SU-DHL-6 (cell line): ENCODE measurements around the gene TAF10.

ENCODE experiments used
- H2AFZ ChIP-seq: fragments of 200-600 bp; sonication (generic); 2 replicates; pipeline ENCODE4 v1.6.1; 2014; ENCODE audit warnings: low read depth, mild to moderate bottlenecking, moderate library complexity, mixed read lengths, antibody characterized with exemption, low read length; ENCODE audit not compliant: severe bottlenecking
- H3F3A ChIP-seq: fragments of 200-600 bp; shearing (Covaris generic); 2 replicates; pipeline ENCODE4 v1.6.0; 2016; ENCODE audit warnings: antibody characterized with exemption, mild to moderate bottlenecking; ENCODE audit not compliant: insufficient read depth
- H3K27ac ChIP-seq: fragments of 200-600 bp; sonication (generic); 2 replicates; pipeline ENCODE4 v1.5.1; 2016; ENCODE audit warnings: low read depth, mild to moderate bottlenecking, low read length, moderate library complexity, mixed read lengths
- H3K27me3 ChIP-seq: fragments of 200-600 bp; sonication (generic), shearing (Covaris generic); 2 replicates; pipeline ENCODE4 v1.6.0; 2014; ENCODE audit warnings: mild to moderate bottlenecking, low read length
- H3K36me3 ChIP-seq: fragments of 200-600 bp; sonication (generic); 2 replicates; pipeline ENCODE4 v1.6.1; 2014; ENCODE audit warnings: mild to moderate bottlenecking, low read length, mixed read lengths
- H3K4me2 ChIP-seq: fragments of 300-600, 200-600 bp; shearing (Covaris generic), sonication (generic); 2 replicates; pipeline ENCODE4 v1.6.0; 2014; ENCODE audit warnings: low read length, low read depth, mild to moderate bottlenecking; ENCODE audit not compliant: poor library complexity, severe bottlenecking
- H3K4me3 ChIP-seq: fragments of 200-600 bp; sonication (generic); 2 replicates; pipeline ENCODE4 v1.5.1; 2014; ENCODE audit warnings: antibody characterized with exemption, low read length, mild to moderate bottlenecking, mixed read lengths; ENCODE audit not compliant: insufficient read depth, poor library complexity, severe bottlenecking
- H3K79me2 ChIP-seq: fragments of 200-600 bp; sonication (generic); 2 replicates; pipeline ENCODE4 v1.6.1; 2014; ENCODE audit warnings: mild to moderate bottlenecking, low read length, moderate library complexity; ENCODE audit not compliant: insufficient read depth
- H3K9ac ChIP-seq: fragments of 200-600 bp; sonication (generic); 2 replicates; pipeline ENCODE4 v1.7.0; 2014; ENCODE audit warnings: mild to moderate bottlenecking, low read length
- H3K9me2 ChIP-seq: fragments of 200-600 bp; sonication (generic); replicated peaks from 2 replicates; pipeline ENCODE4 v1.6.1; 2014; ENCODE audit warnings: low read length; ENCODE audit not compliant: insufficient read depth
- H3K9me3 ChIP-seq: fragments of 200-600 bp; sonication (generic); 2 replicates; pipeline ENCODE4 v1.6.1; 2014; ENCODE audit warnings: low read length, mixed read lengths; ENCODE audit not compliant: insufficient read depth
- H4K20me1 ChIP-seq: fragments of 200-600 bp; sonication (generic); 2 replicates; pipeline ENCODE4 v1.6.1; 2014; ENCODE audit warnings: low read depth, mild to moderate bottlenecking, antibody characterized with exemption, low read length, moderate library complexity, mixed read lengths
- EZH2phosphoT487 ChIP-seq: fragments of 200-600 bp; sonication (generic), shearing (Covaris generic); conservative IDR thresholded peaks from 2 replicates; pipeline ENCODE4 v1.6.1; 2018; ENCODE audit warnings: mild to moderate bottlenecking, antibody characterized with exemption, low read length, moderate library complexity, mixed read lengths
- TF ChIP-seq, protein P1 (sequence below): fragments of 200-600 bp; sonication (generic); IDR thresholded peaks from one replicate; pipeline ENCODE4 v1.5.1; 2017; ENCODE audit warnings: antibody characterized with exemption, mild to moderate bottlenecking, low read length, moderate library complexity; ENCODE audit not compliant: insufficient read depth, poor library complexity, severe bottlenecking

Gene TAF10

DNA sequence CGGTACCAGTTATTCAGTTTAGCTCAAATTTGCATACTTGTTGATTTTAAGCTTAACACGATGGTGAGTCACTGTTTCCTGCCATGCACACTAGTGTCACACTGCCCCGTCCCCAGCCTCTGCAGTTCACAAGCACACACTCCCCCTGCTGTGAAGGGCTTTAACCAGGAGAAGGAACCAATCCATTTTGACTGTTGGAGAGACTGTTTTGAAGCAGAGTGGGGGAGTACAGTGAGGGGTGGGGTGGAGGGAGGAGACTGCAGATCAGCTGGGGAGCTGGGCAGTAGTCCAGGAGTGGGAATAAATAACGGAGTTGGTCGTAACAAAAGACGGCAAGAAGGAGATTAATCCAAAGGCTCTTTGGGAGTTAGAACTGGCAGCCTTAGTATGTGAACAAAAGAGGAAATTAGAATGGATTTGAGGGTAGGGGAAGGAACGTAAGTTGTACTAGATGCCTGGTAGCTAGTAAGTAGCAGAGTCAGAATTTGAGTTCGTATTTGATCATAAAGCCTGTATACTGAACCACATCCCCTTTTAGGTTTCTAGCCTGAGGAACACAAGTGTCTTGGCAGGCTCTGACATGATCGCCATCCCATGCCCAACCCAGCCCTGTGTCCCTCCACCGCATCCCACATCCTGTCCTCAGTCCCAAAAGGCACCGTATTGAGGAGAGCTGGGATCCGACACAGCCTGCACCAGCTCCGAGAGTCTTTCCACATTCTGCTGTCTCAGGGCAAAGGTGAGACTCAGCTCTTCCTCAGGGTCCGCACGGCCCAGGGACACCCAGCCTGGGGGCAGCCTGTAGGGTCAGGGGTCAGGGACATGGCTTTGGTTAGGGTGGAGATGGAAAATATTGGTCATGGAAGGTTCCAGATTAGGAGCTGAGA, 6.3 kb upstream of the TAF10 start:
- peaks cover 3% of the 10 kb centered on the region for H3F3A ChIP-seq
- peak overlapping the region; percentile 74 for H3K9ac ChIP-seq
- H3K4me3 ChIP-seq, result peak overlapping the region; percentile 77
- peak overlapping the region; percentile 65 for H2AFZ ChIP-seq
- H3K79me2 ChIP-seq, result peaks cover 9% of the 10 kb centered on the region; the same call in 1 of the 2 replicates
- no peaks in the 10 kb centered on the region for H3K27me3 ChIP-seq
- H3K9me3 ChIP-seq, result no peaks in the 10 kb centered on the region
- H3K4me2 ChIP-seq, result peak overlapping the region; percentile 84
- no peaks in the 10 kb centered on the region for H4K20me1 ChIP-seq
- no peak for TF ChIP-seq EZH2phosphoT487
- TF ChIP-seq, protein P1, sequence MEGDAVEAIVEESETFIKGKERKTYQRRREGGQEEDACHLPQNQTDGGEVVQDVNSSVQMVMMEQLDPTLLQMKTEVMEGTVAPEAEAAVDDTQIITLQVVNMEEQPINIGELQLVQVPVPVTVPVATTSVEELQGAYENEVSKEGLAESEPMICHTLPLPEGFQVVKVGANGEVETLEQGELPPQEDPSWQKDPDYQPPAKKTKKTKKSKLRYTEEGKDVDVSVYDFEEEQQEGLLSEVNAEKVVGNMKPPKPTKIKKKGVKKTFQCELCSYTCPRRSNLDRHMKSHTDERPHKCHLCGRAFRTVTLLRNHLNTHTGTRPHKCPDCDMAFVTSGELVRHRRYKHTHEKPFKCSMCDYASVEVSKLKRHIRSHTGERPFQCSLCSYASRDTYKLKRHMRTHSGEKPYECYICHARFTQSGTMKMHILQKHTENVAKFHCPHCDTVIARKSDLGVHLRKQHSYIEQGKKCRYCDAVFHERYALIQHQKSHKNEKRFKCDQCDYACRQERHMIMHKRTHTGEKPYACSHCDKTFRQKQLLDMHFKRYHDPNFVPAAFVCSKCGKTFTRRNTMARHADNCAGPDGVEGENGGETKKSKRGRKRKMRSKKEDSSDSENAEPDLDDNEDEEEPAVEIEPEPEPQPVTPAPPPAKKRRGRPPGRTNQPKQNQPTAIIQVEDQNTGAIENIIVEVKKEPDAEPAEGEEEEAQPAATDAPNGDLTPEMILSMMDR, result no peak
- no peaks in the 10 kb centered on the region for H3K9me2 ChIP-seq
- no peak overlapping the region for H3K27ac ChIP-seq
- H3K36me3 ChIP-seq, result no peaks in the 10 kb centered on the region

DNA sequence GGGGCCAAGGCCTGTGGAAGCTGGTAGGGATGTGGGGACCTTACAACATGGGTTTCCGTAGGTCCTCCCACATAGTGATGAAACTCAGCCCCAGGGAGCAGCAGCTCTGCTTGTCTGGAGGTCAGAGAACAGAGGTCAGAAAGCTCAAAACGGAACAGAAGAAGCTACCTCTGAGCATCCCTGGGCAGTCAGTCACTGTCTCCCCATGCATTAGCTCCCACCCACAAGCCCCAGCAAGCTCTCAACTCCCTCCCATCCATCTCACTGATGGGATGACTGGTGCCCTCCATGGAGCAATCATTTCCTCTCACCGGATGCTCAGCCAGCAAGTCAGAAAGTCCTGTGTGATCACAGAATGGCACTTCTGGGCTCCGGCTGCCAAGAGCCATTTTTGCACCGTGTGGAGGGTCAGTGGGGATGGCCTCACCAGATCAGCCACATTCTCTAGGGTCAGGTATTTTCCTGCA, 5.3 kb upstream of the TAF10 start:
- no peaks in the 10 kb centered on the region for H3K9me3 ChIP-seq
- TF ChIP-seq, protein P1, result no peak
- TF ChIP-seq EZH2phosphoT487, result no peak
- H3K27me3 ChIP-seq, result no peaks in the 10 kb centered on the region
- H3K4me2 ChIP-seq, result peak overlapping the region; percentile 84
- no peaks in the 10 kb centered on the region for H4K20me1 ChIP-seq
- H3K27ac ChIP-seq, result no peak overlapping the region
- peaks cover 11% of the 10 kb centered on the region for H3F3A ChIP-seq
- no peaks in the 10 kb centered on the region for H3K9me2 ChIP-seq
- no peak overlapping the region for H3K9ac ChIP-seq
- no peak overlapping the region for H2AFZ ChIP-seq
- H3K36me3 ChIP-seq, result no peaks in the 10 kb centered on the region
- peaks cover 9% of the 10 kb centered on the region; the same call in 1 of the 2 replicates for H3K79me2 ChIP-seq
- H3K4me3 ChIP-seq, result no peak overlapping the region

DNA sequence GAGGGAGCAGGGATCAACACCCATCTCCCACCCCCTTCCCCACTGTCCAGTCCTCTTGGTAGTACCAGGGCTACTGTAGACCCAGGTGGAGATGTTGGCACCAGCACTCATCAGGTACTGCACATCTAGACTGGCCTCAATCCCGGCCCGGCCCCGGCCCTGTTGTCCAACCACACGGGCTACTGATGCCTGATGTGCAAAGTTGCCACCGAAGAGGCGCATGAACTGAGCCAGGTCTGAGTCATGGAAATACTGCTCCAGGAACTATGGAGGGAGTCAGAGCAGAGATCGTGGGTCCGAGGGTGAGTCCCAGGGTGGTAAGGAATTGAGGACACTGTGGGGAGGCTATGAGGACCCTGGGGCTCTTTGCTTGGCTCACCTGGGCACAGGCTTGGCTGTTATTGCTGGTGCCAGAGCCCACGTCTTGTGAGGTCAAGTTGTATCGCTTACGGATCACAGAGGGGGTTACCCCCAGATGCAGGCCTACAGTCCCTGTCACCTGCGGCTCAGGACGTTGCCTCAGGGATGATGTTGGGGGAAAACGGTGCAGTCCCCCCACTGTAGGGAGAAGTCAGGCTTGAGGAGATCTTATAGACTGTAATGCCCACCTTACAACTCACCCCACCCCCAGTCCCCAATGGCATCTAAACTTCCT, 4.7 kb upstream of the TAF10 start:
- no peaks in the 10 kb centered on the region for H4K20me1 ChIP-seq
- H3K9me3 ChIP-seq, result no peaks in the 10 kb centered on the region
- H3K9me2 ChIP-seq, result no peaks in the 10 kb centered on the region
- H3F3A ChIP-seq, result peaks cover 11% of the 10 kb centered on the region
- peaks cover 11% of the 10 kb centered on the region; the same call in 1 of the 2 replicates for H3K79me2 ChIP-seq
- no peak overlapping the region for H3K4me3 ChIP-seq
- H3K27me3 ChIP-seq, result no peaks in the 10 kb centered on the region
- H3K4me2 ChIP-seq, result no peak overlapping the region
- no peak overlapping the region for H3K27ac ChIP-seq
- H2AFZ ChIP-seq, result no peak overlapping the region
- TF ChIP-seq, protein P1, result no peak
- TF ChIP-seq EZH2phosphoT487, result no peak
- no peaks in the 10 kb centered on the region for H3K36me3 ChIP-seq
- no peak overlapping the region for H3K9ac ChIP-seq
